Embryonic facial prominence (tissue), 1 donor: Measurements from ENCODE around the gene CERS6.

ENCODE experiments used
- DNase-seq: peaks from one replicate; pipeline ENCODE4 v3.0.0-alpha.2; 2016; ENCODE audit errors: extremely low spot score

The CERS6 gene

GRCh38 chr2:168565512-168565911 is 109.4 kb downstream of the CERS6 start:
- DNase-seq, result no peak

- no peak for DNase-seq
Observed at GRCh38 chr2:168566974-168567665, 111.0 kb downstream of the CERS6 start.

DNA sequence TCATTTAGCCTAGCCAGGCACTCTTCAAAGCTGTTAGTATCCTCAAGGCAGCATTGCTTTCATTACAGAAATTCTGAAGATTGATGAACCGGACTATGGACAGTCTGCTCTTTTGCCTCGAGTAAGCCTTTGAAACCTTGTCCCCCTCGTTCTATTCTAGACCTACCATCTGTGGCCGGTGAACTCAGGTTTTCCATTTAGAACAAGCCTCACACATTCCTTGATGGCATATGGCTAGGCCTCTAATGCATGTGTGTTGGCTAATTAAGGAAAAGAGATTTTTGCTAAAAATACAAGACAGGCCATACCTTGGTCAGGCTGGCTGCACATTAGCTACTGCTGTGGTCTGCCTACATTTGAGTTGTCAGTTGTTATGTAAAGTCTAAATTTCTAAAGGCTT is 111.8 kb downstream of the CERS6 start:
- no peak for DNase-seq

DNA sequence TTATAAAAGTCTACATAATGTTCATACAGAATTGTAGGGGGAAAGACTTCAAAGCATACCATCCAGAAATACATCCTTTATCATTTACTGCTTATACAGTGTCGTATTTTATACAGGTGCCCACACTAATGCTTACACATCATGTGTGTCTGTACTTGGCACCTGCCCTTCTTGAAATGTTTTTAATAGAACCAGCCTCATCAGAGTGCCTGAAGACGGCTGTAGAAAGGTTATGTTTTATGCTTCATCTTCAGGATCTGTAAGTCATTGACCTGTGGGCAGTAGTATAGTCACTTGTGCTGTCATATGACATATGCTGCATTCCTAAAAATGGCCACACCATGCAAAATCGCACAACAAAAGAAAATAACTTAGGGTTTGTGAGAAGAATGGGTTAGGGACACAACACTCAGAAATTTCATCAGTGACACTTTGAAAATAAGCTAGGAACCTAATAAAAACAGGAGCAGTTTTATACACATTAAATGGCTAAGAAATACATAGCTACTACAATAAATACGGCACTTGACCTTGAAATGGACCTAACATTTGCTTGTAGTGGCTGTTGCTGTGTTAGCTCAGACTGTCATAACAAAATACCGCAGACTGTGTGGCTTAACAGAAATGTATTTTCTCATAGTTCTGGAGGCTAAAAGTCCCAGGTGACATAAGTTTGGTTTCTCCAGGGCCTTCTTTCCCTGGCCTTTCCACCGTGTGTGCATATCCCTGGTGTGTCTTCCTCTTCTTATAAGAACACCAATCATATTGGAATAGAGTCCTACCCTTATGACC is 112.6 kb downstream of the CERS6 start:
- no peak for DNase-seq

- no peak for DNase-seq
Observed at GRCh38 chr2:168571061-168571460, 115.0 kb downstream of the CERS6 start.

DNA sequence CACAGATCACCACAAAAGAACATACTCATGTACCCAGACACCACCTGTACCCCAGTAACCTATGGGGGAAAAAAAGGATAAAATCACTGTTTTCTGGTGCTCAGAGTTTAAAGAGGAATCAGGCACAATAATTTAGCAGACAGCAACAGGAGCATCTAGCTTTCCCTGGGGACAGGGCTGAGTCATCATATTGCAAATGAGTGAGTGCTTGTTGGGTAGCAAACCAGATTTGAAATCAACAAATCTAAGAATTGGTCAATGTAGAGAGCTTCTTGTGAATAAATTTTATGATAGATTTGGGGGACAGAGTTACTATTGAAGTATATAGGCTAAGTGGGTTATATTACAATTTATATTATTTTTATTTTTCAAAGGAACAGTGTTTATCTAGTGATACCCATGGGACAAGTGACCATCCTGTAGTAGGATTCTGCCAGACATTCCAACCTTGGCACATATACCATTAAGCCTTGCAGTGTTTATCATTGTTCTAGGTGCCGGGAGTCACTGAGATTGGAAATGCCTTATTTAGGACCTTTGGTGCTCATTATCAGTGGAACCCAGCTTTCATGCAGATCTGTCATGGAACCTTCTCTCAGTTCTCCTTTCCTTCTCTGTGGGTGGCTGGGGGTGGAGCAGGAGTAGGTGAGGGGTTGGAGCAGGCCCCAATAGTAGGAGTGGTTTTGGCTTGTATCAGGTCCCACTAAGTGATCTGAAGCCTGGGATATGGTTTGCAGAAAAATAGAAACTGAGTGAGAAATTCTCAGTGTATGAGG is 117.2 kb downstream of the CERS6 start:
- DNase-seq, result no peak

- no peak for DNase-seq
Observed at GRCh38 chr2:168574856-168575630, 119.0 kb downstream of the CERS6 start.

DNA sequence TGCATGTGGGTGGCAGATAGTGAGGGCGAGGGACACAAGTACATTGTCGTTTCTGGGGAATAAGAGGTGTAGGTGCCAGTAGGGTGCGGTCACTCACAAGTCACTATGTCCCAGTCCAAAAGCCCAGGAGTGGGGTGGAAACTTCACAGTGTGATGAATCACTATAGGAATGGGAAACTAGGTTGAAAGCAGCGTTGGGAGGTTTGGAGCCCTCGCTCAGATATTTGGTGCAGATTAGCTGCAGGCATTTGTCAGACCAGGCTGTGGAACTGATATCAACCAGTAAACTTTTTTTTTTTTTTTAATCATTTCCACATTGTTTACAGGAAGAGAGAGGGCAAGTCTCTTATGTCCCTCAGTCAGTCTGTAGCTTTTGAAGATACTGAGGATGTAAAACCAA is 121.8 kb downstream of the CERS6 start:
- no peak for DNase-seq

DNA sequence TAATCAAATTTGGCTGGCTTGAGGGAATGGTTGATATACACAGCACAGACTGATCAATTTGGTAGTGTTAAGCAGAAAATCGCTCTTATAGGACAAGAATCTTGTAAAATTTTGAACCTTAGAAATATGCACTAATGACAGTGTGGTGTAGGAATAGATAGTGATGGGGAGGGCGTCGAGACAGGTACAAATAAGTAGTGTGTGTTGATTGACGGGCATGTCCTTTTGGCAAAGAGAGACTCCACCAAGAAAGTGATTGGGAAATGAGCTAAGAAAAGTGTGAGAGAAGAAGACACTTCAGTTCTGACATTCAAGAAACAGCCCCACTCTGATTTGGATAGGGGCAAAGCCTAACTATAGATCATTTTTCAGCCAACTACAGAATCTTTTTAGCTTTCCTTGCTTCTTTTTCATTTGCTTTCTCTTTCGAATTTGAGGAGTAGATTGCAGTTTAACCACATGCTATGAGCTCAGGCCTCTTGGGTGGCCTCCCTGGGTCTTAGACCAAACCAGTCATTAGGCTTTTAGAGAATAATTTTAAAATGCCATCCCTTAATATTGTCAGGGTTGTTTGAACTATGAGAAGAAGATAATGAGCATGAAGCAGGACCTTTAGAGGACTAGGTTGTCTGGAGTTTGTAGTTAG is 127.1 kb downstream of the CERS6 start:
- DNase-seq, result no peak

GRCh38 chr2:168583710-168584521 is 127.8 kb downstream of the CERS6 start:
- DNase-seq, result no peak

DNA sequence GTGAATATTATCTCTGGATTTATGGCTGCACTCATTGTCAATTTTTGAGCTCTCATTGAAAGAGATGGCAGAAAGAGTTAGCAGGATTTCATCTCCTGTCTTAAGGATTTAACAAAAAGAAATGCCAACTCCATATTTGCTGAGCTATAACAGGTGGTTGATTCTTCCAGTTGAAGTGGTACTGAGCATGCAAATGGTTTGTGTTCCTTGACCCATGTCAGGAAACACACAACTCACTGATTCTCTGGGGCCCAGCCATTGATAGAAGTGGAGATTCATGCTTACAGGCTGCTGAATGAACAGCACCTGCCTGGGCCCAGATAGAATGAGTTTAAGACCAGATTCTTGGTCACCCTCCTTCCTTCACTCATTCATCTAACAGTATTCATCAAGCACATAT is 128.8 kb downstream of the CERS6 start:
- DNase-seq, result no peak

DNA sequence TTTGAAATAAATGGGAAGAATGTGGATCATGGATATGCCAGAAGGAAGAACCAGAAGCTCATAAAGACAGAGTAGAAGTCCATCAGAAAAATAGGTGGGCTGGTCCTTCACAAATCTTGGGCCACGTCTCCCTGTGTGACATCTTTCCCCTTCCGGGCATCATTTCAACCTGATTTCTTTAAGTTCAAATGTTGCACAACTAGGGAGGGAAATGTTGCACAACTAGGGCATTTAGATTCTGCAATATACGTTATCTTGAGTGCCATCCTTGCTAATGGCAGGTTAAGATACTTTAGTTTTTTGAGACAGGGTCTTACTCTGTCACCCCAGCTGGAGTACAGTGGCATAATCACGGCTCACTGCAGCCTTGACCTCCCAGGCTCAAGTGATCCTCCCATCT is 129.6 kb downstream of the CERS6 start:
- DNase-seq, result no peak

DNA sequence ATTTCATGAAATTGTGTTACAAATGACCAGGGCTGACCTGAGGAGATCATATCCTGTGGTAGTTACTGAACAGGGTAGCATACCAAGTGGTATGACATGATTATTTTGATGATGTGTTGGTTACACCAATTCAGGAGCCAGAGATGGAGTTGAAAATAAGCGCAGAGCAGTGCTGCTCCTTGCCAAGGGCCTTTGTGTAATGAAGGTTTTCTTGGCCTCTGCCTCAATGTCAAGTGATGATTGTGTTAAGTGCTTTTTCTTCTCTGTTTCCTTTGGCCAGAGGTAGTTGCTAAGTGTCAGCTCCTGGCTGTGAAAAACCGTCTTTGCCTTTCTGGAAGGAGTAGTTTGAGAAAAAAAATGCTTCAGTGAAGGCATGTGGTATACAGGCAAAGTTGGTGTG is 131.2 kb downstream of the CERS6 start:
- DNase-seq, result no peak

DNA sequence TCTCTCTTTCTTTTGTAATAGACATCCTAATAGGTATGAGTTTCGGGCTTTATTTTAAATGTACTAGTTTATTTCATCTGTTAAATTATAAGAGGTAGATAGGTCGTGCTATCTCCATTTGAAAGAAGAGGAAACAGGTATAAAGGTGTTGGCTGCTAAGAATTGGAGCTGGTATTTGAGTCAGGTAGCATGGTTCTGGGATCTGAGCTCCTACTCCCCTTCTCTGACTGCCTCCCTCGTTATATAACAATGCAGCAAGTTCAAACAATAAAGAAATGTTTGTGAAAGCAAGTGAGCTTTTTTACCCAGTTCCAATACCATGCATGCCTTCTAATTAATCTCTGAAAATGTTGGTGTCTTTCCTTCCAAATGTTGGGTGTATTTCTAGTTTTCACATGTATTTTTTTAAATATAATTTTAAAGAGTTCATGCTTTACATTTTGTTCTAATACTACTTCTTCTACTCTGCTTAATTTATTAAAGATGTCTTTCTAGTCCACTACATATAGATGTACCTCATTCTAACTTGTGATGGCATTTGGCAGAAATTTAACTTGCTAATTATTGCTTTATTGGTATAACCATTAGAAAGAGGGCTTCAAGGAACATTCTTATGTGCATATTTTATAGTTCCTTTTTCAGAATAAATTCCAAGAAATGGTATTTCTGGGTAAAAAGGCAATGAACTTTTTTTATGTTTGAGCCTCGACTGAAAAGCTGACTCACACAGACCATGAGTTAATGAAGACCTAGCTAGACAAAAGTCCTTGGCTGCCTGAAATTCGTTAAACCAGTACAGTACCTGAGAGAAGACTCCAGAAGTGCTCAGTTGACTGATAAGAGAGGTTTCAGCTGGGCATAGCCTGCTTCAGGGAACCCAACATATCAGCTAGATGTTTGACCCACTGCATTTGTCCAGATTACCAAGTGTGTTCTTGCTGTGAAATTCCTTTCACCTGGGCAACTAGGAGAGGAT is 133.5 kb downstream of the CERS6 start:
- DNase-seq, result no peak

DNA sequence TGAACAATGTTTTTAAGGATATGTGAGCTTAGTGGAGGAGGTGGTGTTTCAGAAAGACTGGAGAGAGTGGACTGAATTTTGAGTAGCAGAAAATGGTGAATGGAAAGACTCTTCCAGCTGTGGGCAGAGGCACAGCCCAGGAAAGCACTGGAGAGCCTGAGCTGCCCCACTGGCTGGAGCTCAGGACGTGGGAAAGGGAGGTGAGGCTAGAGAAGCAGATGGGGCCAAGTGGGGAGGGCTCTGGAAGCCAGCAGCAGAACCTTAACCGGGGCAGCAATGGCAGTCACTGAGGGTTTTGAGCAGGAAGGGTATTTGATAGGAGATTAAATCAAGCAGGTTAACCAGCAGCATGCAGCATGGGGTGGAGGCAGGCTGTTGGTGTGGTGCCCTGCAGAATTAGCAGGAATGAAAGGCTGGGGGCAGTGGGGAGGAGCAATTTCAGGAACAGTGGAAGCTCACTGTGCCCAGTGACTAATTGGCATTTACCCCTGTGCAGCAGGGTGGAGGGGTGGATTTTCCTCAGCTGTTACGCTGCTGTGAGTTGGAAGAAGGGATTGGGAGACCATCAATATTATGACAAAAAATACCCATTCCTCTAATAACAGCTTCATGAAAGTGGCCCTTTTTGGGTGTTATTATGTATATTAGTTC is 136.2 kb downstream of the CERS6 start:
- DNase-seq, result no peak

GRCh38 chr2:168593713-168594112 is 137.6 kb downstream of the CERS6 start:
- DNase-seq, result no peak

GRCh38 chr2:168594778-168595177 is 138.7 kb downstream of the CERS6 start:
- no peak for DNase-seq

- DNase-seq, result no peak
Observed at GRCh38 chr2:168596881-168597655, 141.0 kb downstream of the CERS6 start.
